Measurements from ENCODE around the gene UNC13D. TPM values are rescaled to one million over a fixed set of nuclear protein-coding genes. Genes with fewer than 3 reads are reported as not detected.

Gene UNC13D
- total RNA-seq, 1 donor from 2014 or later, result 203 TPM

GRCh38 chr17:75777296-75777922 is 66.8 kb downstream of the UNC13D start:
- intact Hi-C loops (cut with micrococcal nuclease), result loop anchor here (5.0 kb wide), 1 partner anchor 950 kb away; the partner anchor contains the start of genes JMJD6 and METTL23

Other genes starting within 250 kb of the UNC13D start
- 0.54 and 0.83 TPM in 2 replicates for gene SMIM5, start 211.0 kb downstream of the UNC13D start, total RNA-seq
- gene RECQL5, start 177.2 kb downstream of the UNC13D start, total RNA-seq, result 41.6 and 43.4 TPM in 2 replicates
- gene SAP30BP, start 177.1 kb downstream of the UNC13D start, total RNA-seq, result 93.2 and 108 TPM in 2 replicates
- 0.78 and 0.91 TPM in 2 replicates for gene ITGB4, start 122.9 kb downstream of the UNC13D start, total RNA-seq
- gene GALK1, start 79.2 kb downstream of the UNC13D start, total RNA-seq, result 40.4 and 41.4 TPM in 2 replicates
- 33.0 and 33.7 TPM in 2 replicates for gene UNK, start 59.6 kb downstream of the UNC13D start, total RNA-seq
- gene WBP2, start 10.9 kb upstream of the UNC13D start, total RNA-seq, result 82.4 and 90.1 TPM in 2 replicates
- gene TRIM47, start 34.2 kb upstream of the UNC13D start, total RNA-seq, result 26.4 and 26.5 TPM in 2 replicates
- 32.7 and 35.4 TPM in 2 replicates for gene TRIM65, start 52.5 kb upstream of the UNC13D start, total RNA-seq
- 104 and 105 TPM in 2 replicates for gene MRPL38, start 60.5 kb upstream of the UNC13D start, total RNA-seq
- gene FBF1, start 96.6 kb upstream of the UNC13D start, total RNA-seq, result 21.0 and 22.2 TPM in 2 replicates
- 35.9 and 38.1 TPM in 2 replicates for gene ACOX1, start 134.8 kb upstream of the UNC13D start, total RNA-seq
- 16.6 and 16.9 TPM in 2 replicates for gene TEN1, start 134.8 kb upstream of the UNC13D start, total RNA-seq
- gene CDK3, start 156.5 kb upstream of the UNC13D start, total RNA-seq, result 7.6 and 7.9 TPM in 2 replicates
- 0.02 and 0.07 TPM in 2 replicates for gene EVPL, start 182.9 kb upstream of the UNC13D start, total RNA-seq
- gene SRP68, start 228.1 kb upstream of the UNC13D start, total RNA-seq, result 110 and 111 TPM in 2 replicates
- 0.78 and 0.86 TPM in 2 replicates for gene GALR2, start 230.4 kb upstream of the UNC13D start, total RNA-seq
- 1.0 TPM in 1 of 2 replicates, not detected in the other for gene ZACN, start 234.8 kb upstream of the UNC13D start, total RNA-seq